Middle frontal gyrus (tissue), 1 donor: ENCODE measurements around the gene ADAP1.

Experiments
- DNase-seq: peaks from one replicate; pipeline ENCODE4 v3.0.0-alpha.2; 2015; ENCODE audit warnings: low spot score; ENCODE audit errors: extremely low spot score

ADAP1 gene

DNA sequence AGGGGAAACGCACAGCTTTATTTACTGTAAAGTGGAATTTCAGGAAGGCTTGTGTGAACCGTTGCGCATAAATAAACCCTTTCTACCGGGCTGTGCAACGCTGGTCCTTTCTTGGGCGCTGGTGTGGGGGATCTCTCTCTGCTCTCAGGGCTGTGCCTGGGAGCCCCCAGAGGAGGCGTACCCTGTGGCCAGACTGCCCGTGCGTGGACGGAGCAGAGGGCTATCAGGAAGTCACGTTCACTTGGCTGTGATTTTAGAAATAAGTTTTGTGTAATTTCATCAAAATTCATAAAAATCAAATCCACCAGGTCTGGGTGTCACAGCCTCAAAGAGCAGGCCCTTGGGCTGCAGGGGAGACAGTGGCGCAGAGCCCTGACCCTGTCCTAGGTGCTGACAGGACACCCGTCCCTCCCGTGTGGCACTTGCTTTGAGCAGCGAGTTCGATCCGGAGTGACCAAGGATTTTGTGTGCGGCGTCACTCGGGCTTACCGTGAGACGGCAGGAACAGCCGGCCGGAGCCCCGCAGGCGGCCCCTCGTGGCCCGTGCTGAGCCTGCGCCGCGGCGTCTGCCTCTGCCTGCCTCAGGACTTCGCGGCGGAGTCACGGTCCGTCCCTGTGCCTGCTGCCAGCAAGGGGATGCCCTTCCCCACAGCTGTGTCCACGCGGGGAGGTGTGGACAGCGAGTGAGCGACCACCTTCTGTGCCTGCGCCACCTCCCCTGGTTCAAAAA, 58.0 kb downstream of the ADAP1 start:
- DNase-seq, result no peak

DNA sequence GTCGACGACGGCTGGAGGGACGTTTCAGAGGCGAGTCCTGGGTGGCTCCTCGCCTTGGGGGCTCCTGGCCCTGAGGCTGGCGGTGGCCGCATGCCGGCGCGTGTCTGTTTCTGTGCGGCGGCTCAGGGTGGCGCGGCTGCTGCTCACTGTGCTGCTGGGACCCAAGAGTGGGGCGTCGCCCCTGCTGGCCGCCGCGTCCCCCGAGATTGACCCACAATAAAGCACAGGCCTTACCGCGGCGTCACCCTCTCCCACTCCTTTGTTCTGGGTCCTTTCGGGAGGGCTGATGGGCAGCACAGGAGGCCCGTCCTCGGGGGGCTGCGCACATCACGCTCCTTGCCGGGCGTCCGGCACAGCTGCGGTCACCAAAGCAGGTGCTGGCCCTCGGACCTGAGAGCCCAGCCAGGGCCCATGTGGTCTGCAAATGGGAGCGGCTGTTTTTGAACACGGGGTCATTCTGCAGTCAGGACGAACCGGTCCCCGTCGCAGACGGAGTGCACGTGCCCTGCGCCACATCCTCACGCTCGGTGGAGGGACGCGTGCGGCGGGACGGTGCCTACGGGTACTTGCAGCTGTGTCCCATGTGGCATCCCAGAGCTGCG, 58.9 kb downstream of the ADAP1 start:
- no peak for DNase-seq

DNA sequence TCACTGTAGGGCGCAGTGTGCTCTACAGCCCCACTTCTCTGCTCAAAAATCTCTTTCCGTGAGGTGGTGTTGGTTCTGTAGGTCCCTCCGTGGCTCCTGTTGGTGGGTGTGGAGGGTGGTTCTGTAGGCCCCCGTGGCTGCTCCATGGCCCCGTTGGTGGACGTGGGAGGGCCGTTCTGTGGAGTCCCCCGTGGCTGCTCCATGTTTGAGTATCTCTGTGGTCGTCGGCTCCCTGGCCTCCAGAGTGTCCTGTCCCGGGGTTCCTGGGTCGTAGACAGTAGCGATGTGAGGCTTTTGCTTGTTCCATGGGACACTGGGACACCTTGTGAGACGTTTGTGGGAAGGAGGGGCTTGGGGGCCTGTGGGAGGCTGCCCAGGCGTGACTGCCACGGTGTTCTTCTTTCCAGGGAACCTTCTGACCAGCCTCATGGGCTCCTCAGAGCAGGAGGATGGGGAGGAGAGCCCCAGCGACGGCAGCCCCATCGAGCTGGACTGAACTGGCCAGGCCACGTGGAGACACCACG, 59.5 kb downstream of the ADAP1 start:
- DNase-seq, result no peak

DNA sequence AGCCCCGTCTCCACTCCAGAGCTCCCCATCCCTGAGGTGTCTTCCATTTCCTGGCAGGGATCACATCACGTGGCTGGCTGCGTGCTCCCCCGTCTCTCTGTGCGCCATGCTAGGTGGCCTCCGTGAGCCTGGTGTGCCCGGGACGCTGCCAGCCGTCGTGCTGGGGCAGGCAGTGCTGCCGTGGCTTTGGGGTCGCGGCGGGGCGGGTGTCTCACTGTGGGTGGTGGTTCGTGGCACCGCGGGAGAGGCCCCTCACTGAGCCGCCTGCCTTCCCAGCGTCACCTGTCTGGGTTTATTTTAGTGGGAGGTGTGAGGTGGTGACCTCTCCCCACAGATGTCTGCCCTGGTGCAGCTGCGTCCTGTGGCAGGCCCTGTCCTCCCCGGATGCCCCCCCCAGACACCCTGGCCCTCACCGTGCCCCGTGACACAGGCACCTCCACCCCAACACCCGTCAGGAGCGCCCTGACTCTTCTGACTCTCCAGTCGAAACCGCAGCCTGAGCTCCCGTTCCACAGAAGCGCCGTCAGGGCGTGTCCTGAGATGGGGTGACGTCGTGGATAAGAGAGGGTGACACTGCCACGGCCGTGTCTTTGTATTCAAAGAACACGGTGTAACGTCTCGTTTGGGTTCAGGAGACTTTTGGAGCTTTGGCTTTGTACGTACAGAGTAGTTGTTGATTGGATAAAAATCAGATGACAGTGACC, 60.2 kb downstream of the ADAP1 start:
- no peak for DNase-seq

DNA sequence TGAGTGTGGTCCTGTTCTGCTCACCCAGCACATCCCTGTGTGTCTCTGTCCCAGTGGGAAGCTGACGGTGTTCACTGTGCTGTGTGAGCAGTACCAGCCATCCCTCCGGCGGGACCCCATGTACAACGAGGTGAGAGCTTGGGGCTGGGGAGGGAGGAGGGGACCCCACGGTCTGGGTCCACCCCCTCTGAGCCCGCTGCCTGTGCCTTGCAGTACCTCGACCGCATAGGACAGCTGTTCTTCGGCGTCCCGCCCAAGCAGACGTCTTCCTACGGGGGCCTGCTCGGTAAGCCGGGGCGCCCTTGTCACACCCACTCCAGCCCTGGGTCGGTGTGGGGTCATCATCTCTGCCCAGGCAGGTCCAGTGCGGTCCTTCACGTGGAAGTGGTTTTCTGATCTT, 60.8 kb downstream of the ADAP1 start:
- no peak for DNase-seq

DNA sequence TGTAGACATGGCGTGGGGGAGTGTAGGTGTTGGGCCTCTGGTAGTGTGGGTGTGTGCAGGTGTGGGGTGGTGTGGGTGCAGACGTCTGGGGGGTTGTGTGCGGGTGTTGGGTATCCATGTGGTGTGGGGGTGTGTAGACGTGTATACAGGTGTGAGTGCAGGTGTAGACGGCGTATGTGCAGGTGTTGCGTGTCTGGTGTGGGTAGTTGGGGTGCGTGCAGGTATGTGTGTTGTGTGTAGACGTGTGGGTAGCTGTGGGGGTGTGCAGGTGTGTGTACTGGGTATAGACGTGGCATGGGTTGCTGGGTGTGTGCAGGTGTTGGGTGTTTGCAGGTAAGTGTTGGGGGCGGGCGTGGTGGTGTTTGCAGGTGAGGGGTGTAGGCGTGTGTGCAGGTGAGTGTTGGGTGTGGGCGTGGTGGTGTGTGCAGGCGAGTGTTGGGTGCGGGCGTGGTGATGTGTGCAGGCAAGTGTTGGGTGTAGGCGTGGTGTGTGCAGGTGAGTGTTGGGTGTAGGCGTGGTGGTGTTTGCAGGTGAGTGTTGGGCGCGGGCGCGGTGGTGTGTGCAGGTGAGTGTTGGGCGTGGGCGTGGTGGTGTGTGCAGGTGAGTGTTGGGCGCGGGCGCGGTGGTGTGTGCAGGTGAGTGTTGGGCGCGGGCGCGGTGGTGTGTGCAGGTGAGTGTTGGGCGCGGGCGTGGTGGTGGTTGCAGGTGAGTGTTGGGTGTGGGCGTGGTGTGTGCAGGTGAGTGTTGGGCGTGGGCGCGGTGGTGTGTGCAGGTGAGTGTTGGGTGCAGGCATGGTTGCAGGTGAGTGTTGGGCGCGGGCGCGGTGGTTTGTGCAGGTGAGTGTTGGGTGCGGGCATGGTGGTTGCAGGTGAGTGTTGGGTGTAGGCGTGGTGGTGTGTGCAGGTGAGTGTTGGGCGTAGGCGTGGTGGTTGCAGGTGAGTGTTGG, 61.6 kb downstream of the ADAP1 start:
- DNase-seq, result no peak

DNA sequence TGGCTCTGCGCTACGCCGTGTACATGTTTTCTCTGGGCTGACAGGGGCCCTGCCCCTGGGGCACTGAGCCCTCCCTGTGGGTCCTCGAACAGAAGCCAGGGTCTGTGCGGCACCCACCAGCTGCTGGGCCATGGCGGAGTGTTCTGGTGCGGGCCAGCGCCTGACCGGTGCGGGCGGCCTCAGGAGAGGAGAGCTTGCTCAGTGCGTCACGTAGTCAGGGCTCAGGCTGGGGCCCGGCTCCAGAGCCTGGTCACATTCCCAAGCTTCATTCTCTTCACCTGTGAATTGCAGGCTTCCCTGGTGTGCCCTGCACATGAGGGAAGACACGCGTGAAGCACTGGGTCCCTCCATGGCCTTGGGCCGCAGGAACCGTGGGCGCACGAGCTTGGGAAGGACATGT, 62.7 kb downstream of the ADAP1 start:
- DNase-seq, result no peak

DNA sequence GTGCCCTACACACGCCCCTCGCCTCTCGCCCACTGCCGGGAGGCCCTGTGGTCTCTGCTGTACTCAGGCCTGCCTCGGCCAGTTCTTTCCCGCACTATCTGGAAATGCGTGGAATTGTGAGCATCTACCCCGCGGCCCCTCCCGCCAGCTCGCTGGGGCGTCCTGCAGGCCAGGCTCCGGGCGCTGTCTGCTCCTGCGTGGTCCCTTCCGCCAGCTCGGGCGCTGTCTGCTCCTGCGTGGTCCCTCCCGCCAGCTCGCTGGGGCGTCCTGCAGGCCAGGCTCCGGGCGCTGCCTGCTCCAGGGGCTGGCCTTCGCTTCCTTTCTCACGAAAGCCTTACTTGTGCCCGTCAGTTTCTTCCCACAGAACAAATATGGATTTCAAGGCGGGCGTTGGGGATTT, 63.2 kb downstream of the ADAP1 start:
- no peak for DNase-seq

DNA sequence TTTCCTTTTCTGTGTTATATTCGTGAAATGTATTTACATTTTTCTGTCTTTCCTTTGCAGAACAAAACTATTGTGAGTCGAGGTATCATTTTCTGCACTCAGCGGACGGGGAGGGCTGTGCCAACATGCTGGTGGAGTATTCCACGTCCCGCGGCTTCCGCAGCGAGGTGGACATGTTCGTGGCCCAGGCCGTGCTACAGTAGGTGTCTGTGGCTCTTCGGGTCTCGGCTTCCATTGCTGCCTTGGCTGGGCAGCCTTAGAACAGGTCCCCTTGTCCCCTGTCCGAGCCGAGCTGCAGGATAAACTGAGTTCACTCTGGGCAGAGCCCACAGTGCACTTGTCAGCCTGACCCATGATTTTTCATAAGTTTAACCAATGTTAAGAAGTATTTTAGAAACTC, 63.6 kb downstream of the ADAP1 start:
- no peak for DNase-seq

DNA sequence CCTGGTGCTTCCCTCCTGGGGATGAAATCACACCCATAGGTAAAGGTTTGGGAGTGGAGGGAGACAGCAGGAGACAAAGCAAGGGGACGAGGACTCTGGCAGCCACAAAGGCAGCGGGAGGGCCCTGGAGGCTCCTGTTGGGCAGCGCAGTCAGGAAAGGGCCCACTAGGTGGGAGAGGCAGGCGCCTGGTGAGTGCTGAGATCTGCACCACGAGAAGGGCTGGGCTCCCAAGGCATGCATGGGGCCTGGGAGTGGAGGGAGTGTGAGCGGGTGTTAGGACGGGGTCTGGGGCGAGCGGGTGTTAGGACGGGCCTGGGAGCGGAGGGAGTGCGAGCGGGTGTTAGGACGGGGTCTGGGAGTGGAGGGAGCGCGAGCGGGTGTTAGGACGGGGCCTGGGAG, 65.1 kb downstream of the ADAP1 start:
- no peak for DNase-seq

DNA sequence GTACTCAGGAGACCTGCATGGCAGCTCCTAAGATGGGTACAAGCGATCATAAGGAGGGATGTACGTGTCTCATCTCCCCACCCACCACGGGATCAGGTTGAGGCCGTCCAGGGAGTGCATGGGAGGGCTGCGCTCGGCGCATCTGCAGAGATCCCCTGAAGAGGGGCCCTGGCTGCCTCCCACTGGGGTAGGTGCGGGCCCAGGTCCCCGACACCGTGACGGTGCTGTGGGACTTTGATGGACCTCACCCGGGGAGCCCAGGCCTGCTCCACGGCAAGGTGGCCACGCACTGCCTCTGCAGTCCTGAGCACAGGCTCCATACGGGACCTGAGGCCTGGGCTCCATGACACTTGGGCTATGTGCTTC, 65.5 kb downstream of the ADAP1 start:
- DNase-seq, result no peak

DNA sequence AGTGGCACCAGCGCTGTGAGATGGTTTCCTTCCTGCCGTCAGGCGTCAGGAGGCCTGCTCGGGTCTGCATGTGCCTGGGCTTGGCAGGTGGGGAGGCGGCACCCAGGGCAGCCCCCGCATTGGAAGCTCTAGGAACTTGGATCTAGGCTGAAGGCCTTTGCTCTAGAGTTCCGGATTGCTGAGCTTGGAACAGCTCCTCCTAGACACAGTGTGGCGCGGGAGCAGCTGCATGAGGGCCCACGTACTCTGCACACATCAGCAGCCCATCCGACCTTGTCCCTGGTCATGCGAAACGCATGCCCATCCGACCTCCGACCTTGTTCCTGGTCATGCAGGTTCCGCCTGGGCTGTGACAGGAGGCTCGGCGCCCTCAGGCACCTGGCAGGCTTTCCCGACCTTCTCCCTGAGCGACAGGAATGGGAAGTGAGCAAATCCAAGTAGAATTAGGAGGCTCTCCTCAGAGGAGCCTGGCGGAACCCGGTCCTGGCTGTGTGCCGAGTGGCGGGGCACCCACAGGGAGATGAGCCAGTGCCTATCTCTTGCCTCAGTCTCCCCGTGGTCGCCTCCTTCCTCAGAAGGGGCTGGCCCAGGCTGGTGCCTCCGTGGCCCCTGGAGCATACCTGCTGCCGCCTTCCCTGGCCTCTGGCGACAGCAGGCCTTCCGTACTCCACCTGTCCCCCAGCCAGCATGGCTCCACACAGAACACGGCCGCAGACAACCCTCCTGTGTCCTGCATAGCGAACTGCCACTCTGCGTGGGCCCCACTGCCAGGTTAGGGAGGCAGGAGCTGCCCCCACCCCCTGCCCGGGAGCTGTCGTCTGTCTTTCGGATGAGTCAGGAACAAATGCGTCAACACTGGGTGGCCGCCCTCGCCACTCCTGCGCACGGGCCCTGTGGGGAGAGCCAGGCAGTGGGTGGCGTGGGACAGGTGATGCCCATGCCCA, 66.1 kb downstream of the ADAP1 start:
- DNase-seq, result no peak

DNA sequence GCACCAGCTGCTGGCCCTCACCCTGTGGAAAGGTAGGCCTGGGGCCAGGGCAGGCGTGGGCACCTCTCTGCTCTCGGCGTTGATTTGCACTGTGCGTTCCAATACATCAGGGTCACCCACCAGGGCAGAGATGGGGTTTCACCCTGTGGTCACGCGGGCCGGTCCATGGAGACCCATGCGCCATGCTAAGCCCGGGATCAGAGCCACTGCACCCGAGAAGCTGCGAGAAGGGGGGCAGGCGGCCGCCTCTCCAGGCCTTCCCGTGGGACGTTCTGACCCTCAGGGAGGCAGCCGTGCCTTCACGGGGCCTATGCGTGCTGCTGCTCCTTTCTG, 67.0 kb downstream of the ADAP1 start:
- no peak for DNase-seq

DNA sequence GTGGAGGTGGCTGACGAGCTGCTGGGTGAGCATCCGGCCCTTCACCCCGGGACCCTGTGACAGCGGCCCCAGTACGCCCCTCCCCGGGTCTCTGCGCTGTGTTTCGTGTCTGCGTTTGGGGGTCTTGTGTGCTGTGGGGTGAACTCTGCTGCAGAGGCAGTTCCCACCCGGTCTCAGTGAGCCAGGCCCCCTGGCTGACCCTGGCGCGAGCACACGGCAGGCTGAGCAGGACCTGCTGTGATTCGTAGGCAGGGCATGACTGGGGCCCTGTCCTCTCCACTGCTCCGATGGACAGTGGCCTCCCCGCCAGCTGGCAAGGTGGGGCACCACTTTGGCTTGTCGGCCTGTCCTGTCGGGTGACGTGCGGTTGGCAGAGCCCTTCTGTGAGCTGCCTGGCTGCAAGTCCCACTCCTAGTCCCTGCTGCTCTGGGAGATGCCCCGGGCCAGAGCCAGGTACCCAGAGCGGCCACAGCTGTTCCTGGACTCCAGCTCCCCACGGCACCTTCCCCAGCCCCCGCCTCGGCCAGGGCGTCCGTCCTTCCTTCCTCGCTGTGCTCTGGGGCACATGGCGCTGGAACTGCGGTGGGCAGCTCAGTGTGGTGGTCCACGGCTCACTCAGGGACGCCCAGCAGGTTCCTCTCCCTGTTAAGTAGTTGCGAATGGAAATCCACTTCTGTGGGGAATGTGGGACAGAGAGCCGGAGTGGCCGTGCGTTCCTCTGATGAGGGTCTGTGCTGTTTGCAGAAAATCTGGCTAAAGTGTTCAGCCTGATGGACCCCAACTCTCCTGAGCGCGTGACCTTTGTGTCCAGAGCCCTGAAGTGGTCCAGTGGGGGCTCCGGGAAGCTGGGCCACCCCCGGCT, 67.6 kb downstream of the ADAP1 start:
- DNase-seq, result no peak

DNA sequence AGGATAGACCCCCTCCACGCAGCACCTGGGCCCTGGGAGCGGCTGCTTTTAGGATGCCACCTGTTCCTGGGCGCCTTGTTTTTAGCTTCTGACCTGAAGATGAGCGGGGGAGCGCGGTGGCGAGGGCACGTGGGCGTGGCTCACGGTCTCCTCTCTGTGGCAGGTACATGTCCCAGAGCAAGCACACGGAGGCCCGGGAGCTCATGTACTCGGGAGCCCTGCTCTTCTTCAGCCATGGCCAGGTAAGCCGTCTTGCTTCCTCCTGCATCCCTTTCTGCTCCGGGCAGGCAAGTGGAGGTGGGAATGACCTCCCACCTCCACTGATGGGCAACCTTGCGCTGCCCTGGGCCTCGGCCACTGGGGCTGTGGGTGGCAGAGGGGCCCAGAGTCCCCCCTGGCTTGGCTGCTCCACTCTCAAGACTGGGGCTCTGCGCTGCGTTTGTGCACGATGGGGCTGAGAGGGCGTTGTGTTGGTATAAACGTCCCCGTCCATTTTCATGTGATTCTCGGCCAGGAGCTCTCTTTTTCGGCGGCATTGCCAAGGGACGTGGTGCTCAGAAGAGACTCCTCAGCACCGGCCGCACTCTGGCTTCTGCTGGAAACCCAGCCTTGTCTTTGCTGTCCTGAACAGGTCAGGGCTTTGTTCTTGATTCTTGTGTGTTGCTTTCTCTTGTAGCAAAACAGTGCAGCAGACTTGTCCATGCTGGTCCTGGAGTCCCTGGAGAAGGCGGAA, 68.4 kb downstream of the ADAP1 start:
- DNase-seq, result no peak

DNA sequence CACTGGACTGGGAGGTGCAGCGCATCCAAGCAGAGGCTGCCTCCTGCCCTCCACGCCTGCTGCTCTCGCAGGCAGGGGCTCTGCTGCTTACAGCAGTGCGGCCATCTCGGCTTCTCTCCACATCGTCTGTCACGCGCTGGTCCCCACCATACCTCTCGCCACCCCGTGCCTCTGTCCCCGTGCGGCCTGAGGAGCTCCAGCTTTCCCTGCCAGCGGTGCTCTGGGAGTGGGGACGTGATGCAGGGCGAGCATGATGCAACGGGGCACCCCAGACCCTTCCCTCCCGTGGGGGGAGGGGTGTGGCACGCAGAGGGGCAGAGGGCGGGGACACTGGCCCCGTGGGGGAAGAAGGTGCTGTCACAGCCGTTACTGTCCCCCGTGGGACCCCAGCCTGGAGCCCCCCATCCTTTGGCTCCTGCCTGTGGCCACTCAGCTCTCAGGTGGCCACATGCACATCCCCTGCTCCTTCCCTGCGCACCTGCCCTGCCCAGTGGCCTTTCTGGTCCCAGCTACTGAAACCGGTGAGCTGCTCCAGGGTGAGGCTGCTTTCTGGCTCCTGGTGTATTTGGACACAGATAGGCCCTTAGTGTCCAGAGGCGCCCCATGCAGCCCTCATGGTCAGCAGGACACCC, 69.1 kb downstream of the ADAP1 start:
- DNase-seq, result no peak

DNA sequence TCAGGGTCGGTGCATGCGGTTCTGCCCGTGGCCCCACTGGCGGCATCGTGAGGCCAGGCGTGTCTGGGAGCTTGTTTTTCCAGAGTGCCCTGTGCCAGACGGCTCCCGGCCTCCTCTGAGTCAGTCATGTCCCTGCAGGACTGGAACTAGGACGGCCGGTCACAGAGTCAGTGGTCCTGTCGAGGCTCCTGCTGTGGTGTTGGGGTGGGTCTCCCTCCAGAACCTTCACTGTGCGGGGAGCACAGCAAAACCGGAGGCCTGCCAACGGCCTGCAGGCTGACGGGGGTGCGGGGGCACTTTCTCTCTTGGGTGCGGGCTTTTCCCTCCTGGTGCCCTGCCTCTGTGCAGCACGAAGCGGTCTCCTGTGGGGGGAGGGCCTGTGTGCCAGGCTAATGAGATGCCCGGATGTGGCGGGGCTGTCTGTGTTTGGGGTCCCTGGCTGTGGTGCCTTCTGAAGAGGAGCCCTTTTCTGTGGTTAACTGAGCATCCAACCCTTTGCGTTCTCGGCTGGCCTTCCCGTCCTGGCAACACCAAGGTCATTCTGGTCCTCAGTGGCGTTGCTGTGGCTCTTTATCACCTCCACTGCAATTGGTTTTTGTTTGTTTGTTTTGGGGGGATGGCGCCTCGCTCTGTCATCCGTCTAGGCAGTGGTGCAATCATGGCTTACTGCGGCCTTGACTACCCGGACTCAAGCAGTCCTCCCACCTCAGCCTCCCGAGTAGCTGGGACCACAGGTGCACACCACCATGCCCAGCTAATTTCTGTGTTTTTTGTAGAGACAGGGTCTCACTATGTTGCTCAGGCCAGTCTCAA, 70.1 kb downstream of the ADAP1 start:
- DNase-seq, result no peak
